Activated CD8-positive, alpha-beta memory T cell treated with anti-CD3 and anti-CD28 coated beads, Interleukin-2, amount 50 U/mL, for 48 hours (primary cell): ENCODE data around the gene EI24.

Source experiments
- DNase-seq: peaks from one replicate; pipeline ENCODE4 v3.0.0-alpha.2; 2020

The EI24 gene

GRCh38 chr11:125583496-125583895 is 14.2 kb downstream of the EI24 start:
- no peak for DNase-seq

GRCh38 chr11:125585487-125585886 is 16.2 kb downstream of the EI24 start:
- DNase-seq = no peak

- no peak for DNase-seq
These were observed 17.3 kb downstream of the EI24 start for GRCh38 chr11:125586623-125587022.

GRCh38 chr11:125587480-125587879 is 18.2 kb downstream of the EI24 start:
- DNase-seq = no peak

GRCh38 chr11:125588505-125588904 is 19.2 kb downstream of the EI24 start:
- no peak for DNase-seq

- DNase-seq = peak; percentile 72
These were observed 22.5 kb downstream of the EI24 start for GRCh38 chr11:125591649-125592304.

GRCh38 chr11:125592305-125593113 is 23.2 kb downstream of the EI24 start, which contains the start of gene STT3A:
Gene STT3A (plus strand): TSS chr11:125592852. CDS start chr11:125595916, 3,064 bp downstream.
- peak; percentile 97 for DNase-seq

GRCh38 chr11:125593114-125593820 is 24.0 kb downstream of the EI24 start:
- no peak for DNase-seq

GRCh38 chr11:125594958-125595357 is 25.7 kb downstream of the EI24 start:
- DNase-seq = no peak

- no peak for DNase-seq
These were observed 31.4 kb downstream of the EI24 start for GRCh38 chr11:125600663-125601062.

- no peak for DNase-seq
These were observed 33.9 kb downstream of the EI24 start for GRCh38 chr11:125603207-125603606.

- no peak for DNase-seq
These were observed 36.1 kb downstream of the EI24 start for GRCh38 chr11:125605417-125605816.

- DNase-seq = no peak
These were observed 40.3 kb downstream of the EI24 start for GRCh38 chr11:125609545-125609944.

GRCh38 chr11:125618383-125618782 is 49.1 kb downstream of the EI24 start:
- DNase-seq = no peak

- no peak for DNase-seq
These were observed 52.7 kb downstream of the EI24 start for GRCh38 chr11:125621995-125622394.

GRCh38 chr11:125623064-125623463 is 53.8 kb downstream of the EI24 start:
- DNase-seq = no peak

- DNase-seq = no peak
These were observed 55.5 kb downstream of the EI24 start, which contains the start of gene CHEK1 for GRCh38 chr11:125624756-125625213. Gene CHEK1 (plus strand): TSS chr11:125625163. CDS start chr11:125626769, 1,606 bp downstream.

GRCh38 chr11:125625225-125625629 is 56.0 kb downstream of the EI24 start:
- no peak for DNase-seq

GRCh38 chr11:125625630-125626287 is 56.5 kb downstream of the EI24 start:
- DNase-seq = peak; percentile 95

GRCh38 chr11:125626288-125626950 is 57.1 kb downstream of the EI24 start:
- peak; percentile 53 for DNase-seq

- DNase-seq = no peak
These were observed 58.1 kb downstream of the EI24 start for GRCh38 chr11:125627236-125627910.
